GM21723 (cell line): ENCODE data around the gene CTSW.

Experiments
- ATAC-seq: cut with Tn5 transposase; IDR thresholded peaks from one replicate; pipeline ENCODE4 v1.9.1; 2021; ENCODE audit warnings: mild to moderate bottlenecking, moderate library complexity; ENCODE audit not compliant: unreplicated experiment

The CTSW gene

DNA sequence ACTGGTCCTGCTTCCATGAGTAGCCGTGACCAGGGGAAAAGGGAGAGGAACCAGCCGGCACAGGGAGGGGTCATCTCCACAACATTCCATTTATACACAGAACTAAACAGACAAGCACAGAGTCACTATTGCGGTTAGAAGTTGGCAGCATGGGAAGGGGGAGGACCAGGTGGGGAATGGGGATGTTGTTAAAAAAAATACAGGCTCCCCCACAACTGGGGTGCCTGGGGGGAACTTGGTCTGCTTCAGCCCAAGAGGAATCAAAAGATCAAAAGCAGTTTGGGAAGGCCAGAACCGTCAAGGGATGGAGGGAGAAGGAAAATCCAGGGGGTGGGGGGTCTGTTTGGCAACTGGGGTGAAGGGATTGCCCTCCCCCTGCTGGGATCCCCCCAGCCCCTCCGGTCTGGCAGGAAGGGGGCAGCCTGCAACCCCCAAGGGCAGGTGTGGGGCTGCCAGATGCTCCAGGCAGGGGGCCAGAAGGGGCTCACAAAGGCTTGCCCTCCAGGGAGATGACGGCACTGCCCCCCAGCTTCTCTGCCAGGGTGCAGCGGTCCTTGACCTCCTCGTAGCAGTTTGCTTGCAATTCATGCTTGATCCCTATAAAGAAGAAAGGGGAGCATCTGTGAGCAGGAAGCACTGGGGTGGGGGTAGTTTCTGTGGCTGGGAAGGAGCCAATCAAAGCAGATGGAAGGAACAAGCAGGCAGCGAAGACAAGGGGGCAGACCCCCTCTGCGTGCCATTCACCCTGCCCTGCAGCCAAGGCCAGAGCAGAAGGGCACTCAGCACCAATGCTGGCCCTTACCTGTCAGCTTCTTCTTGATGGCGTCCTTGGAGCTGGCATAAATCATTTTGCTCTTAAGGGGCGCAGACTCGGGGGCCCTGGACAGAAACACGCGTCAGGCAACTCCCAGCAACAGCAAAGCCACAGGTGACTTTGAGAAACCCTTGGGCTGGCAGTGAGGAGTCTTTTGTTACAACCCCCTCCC is 24.5 kb upstream of the CTSW start:
- no peak for ATAC-seq

DNA sequence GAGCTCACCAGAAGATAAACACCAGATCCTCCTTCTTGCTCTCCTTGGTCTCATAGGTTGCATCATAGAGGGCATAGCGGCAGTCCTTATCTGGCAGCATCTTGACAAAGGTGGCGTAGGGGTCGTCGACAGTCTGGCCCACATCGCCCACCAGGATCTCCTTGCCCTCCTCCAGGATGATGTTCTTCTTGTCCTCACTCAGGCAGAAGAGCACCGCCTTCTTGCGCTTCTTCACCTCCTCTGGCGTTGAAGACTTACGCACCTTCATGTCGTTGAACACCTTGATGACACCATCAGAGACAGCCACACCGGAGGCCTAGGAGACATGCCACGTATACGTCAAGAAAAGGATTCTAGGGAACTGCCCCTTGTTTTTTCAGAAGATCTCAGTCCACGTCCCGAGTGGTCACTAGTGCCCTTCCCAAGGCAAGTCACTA is 23.7 kb upstream of the CTSW start:
- ATAC-seq, result no peak

DNA sequence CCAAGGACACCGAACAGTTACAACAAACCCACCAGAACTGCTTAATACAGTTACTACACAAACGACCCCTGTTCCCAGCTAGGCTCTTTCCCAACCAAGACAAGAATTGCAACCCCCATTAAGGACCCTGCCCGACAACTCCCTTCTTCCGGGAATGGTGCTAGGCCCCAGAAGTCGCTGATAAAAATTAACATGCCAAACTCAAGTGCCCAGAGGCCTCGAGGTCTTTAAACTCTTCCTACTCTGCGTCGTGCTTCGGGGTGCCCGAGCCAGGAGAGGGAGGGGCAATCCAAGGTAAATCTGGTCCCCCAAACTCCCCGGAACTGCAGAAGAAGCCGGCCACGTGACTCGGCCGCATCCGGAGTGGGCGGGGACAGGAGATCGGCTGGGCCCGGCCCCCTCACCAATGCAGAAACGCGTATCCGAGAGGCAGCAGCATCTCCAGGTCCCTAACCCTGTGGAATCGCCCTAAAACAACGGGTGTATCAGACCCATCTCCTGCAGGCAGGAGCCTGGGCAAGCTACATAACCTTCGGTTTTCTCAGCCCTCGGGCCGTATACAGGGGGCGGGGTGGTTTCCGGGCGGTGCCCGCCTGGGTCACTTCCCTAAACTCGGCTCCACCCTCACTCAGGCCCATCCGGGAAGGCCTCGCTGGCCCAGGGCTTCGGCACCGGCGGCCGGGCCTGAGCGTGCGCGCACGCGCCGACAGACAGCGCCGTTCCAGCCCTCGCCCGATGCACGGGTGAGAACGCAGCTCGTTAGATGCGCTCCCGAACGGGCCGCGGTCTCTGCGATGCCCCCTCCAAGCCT is 22.7 kb upstream of the CTSW start:
- ATAC-seq, result peak; percentile 34

DNA sequence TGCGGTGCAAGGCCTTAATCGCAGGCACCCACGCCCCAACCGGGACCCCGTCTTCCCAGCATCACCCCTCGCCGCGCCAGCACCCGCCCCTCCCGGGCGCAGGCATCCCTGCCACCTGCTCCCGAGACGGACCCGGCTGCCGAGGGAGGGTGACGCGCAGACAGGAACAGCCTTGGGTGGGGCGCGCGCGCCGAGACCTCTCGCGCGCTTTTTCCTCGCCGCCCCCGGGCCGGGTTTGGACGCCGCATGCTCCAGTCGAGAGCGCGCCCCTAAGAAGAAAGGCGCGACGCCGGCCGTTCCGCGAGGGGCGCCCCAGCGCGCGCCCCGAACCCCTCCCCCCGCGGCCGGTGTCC is 22.2 kb upstream of the CTSW start:
- no peak for ATAC-seq

DNA sequence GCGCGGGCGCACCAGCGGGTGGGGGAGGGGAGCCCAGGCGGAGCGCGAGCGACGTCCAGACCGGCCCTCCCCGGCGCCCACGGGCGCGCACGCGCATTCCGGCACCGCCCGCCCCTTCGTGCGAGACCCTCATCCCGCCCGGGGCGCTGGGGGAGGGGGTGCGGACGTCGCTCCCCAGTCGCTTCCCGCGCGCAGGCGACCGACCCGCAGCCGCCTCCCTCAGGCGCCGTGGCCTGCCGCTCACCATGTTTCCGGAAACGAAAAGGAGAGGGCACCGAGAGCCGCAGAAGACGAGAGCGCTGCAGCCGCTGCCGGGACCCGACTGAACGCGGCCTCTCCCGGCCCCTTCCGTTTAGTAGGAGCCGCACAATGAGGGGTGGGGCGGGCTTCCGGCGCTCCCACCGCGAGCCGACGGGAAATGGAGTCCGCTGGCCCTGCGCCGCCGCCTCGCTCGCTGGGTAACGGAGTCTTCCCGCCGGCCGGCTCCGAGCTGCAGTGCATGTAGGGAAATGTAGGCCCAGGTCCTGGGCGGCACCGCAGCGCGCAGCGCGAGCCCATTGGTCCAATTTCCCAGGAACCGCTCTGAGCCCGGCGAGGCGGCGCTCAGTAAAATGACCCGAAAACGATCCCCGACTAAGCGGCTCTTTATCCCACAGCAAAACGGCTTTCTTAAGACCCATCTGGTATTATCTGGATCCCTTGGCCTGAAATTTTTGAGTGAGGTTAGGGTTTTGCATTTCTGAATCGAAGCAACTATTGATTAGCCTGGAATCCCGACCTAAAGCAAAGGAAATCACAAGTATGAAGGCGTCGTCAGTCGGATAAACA is 21.6 kb upstream of the CTSW start, which contains the start of gene CFL1:
CFL1 (minus strand) TSS at position 328 of the 828 bp plus-strand sequence; CDS start at position 247, 81 bp downstream.
- ATAC-seq, result peak; percentile 47

DNA sequence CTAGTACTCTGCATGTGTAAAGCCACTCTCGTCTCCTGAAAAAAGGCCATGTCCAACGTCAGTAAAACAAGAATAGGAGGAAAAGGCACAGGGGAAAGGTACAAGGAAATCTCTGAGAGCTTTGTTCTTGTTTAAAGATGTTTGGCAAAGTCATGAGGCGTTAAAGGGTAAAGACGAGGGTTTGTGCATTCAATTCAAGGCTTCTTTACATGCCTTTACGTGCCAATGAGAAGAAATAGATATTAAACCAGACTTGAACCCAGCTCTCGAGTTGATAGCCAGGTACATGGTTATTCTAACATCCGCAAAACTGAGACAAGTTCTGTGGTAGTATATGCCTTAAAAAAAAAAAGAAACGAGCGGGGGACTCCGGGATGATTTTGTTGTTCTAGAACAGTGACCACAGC is 21.0 kb upstream of the CTSW start:
- ATAC-seq, result no peak

DNA sequence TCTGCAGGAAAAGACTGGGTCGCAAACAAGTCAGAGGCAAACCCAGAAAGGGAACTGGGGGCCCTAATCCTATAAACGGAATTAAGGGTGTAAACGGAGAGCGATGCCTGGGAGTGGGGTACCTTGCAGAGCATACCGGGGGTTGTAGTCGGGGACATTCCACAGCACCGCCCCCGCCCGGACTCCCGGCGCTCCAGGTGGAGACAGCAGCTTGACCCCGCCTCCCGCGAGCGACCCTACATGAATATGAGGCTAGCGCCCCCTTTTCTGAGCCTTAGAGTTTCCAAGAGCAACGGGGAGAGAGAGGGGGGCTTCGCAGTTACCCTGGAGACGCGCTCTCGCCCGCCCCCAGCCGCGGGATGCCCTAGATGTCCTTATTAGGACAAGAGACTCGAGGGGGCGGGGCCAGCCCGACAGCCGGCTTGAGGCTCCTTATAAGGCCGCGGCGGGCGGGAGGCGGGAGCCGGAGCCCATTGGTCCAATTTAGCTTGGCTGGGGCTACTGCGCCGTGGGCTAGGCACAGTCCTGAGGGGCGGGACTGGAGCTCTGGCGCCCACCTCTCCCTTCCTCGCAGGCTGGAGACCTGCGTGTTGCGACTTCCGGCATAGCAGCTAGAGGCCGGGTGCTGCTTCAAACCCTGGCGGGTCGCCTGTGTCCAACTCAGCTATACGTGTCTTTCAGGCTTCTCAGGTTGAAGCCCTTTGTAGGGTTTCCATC is 20.4 kb upstream of the CTSW start:
- peak; percentile 55 for ATAC-seq

DNA sequence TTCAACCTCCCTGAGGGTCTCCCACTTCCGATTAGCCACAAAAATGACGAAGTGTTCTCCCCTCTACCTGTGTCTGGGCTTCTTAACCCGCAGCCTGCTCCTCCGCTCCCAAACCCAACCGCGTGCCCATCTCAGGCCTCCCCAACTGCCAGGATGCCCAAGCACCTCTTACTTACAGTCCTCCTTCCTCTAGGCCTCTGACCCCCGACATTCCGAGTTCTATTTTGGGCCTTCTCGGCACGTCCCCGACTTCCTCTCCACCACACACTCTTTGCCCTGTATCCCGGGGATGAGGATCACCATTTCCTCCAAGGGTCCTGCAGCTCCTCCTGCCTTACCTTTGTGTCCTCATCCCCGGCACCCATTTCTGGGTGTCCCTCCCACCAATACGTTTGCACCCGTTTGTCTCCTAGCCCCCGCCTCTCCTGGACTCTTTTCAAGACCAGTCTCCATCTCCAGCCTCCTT is 19.8 kb upstream of the CTSW start:
- ATAC-seq, result no peak

DNA sequence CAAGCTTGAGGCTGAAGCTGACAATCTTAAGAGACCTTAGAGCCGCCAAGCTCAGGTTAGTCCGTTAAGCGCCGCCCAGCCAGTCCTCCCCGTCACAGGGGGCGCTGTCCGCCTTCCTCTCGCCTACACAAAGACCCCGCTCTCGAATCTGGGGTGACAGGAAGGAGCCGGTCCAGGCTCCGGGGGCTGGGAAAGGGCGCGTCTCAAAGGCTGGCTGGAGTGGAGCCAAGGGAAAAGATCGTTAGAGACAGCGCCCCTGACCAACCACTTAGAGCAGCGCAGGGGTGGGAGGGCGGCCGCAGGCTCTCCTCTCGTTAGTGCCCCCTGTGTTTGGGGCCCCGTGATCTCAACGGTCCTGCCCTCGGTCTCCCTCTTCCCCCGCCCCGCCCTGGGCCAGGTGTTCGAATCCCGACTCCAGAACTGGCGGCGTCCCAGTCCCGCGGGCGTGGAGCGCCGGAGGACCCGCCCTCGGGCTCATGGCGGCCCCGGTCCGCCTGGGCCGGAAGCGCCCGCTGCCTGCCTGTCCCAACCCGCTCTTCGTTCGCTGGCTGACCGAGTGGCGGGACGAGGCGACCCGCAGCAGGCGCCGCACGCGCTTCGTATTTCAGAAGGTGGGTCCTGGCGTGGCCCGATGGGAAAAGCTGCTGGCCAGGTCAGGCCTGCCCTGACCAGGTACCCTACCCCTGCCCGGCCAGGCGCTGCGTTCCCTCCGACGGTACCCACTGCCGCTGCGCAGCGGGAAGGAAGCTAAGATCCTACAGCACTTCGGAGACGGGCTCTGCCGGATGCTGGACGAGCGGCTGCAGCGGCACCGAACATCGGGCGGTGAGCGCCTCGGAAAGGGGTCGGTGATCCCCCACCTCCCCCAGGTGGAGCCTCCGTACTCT is 19.1 kb upstream of the CTSW start, which contains the start of gene MUS81:
MUS81 (plus strand) TSS at position 156 of the 887 bp plus-strand sequence; CDS start at position 477, 321 bp downstream.
- ATAC-seq, result peak; percentile 42

DNA sequence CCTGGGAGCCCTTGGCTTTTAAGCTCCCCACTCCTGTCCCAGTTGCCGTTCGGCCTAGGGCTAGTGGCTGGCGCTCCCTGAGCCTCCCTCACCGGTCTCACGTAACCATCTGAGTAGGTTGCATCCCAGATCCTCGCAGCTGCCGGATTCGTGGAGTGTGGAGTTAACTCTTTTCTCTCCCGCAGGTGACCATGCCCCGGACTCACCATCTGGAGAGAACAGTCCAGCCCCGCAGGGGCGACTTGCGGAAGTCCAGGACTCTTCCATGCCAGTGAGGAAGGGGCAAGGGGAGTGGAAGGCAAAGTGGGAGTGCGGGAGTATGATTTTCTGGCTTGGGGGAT is 18.5 kb upstream of the CTSW start:
- no peak for ATAC-seq

DNA sequence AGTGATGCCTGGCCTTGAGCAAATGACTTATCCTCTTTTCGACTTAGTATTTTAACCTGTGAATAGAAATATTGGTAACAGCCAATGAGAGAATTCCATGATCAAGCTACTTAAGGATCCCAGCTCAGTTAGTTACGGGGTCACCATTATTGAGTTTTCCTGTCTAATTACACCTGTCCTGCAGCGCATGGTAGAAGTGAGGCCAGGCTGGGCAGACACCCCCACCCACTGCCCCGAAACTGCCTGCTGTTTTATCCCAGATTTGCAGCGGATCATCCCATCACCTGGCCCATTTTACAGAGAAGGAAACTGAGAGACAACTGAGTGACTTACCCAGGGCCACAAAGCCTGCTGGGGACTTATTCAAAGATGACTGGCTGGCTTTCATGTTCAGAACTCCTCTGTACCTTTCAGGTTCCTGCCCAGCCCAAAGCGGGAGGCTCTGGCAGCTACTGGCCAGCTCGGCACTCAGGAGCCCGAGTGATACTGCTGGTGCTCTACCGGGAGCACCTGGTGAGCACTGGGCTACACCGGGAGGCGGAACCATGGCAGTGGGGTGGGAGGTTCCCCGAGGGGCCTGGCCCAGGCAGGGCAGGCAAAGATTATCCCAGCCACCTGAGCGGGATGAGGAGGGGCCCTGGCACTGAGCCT is 18.0 kb upstream of the CTSW start:
- no peak for ATAC-seq

DNA sequence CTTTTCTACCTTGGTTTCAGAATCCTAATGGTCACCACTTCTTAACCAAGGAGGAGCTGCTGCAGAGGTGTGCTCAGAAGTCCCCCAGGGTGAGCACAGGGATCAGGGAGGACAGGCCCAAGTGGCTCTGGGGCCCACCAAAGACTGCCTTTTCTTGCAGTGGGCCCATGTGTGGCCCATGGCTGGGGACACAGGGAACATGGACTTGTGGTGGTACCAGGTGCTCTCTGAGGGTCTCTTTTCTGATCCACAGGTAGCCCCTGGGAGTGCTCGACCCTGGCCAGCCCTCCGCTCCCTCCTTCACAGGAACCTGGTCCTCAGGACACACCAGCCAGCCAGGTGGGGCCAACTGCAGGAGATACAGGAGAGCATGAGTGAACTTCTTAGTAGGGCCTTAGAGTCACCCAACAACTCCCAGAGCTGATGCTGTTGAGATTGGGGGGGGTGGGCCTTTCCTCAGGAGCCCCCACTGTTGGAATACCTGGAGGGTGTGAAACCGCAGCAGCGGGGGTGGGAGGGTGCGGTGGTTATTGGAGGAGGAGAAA is 17.4 kb upstream of the CTSW start:
- no peak for ATAC-seq

DNA sequence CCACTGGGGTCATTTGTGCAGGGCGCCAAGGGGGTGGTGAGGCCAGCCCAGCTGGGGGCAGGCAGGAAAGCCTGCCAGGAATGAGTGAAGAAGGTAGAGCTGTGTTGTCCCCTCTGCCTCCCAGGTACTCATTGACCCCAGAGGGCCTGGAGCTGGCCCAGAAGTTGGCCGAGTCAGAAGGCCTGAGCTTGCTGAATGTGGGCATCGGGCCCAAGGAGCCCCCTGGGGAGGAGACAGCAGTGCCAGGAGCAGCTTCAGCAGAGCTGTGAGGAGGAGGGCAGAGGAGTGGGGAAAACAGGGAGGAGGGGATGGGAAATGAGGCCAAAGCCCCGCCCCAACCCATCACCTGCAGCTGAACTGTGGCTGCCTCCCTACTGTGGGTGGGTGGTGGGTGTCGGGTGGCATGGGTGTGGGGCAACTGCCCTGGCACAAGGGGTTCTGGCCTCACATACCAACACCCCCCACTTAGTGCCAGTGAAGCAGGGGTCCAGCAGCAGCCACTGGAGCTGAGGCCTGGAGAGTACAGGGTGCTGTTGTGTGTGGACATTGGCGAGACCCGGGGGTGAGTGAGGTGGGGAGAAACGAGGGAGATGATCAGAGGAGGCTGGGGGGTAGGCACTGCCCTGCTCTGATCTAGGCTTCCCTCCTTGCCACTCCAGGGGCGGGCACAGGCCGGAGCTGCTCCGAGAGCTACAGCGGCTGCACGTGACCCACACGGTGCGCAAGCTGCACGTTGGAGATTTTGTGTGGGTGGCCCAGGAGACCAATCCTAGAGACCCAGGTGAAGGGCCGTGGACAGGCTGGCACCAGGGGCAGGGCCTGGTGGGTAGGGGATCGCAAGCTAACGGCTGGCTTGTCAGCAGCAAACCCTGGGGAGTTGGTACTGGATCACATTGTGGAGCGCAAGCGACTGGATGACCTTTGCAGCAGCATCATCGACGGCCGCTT is 16.4 kb upstream of the CTSW start:
- ATAC-seq, result no peak

DNA sequence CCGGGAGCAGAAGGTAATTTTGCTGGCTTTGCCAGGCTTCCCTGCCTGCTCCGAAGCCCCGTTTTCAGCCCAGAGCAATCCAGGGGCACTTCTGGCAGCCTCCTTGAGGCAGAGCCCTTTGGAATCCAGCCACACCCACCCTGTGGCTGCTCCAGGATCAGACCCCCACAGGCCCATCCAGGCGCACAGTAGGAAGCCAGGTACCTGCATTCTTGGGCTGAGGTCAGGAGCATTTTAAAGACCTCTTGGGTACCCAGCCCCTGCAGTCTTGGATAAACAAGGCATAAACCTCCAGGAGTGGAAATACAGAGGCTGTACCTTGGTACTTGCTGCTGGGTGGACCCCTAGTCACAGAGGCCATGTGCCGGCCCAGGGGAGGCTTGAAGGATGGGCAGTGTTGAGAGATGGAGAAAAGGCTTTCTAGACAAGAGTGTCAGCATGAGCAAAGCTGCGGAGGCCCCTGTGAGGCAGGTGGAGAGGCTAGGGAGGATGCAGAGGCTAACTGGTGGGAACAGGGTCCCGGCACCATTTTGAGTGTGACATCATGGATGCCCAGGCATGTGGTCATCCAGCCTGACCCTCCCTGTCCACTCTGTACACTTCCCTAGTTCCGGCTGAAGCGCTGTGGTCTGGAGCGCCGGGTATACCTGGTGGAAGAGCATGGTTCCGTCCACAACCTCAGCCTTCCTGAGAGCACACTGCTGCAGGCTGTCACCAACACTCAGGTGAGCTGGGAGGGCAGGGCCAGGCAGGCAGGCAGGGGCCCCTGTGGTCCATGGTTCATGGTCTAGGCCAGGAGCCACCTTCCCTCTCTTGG is 15.5 kb upstream of the CTSW start:
- ATAC-seq, result no peak

DNA sequence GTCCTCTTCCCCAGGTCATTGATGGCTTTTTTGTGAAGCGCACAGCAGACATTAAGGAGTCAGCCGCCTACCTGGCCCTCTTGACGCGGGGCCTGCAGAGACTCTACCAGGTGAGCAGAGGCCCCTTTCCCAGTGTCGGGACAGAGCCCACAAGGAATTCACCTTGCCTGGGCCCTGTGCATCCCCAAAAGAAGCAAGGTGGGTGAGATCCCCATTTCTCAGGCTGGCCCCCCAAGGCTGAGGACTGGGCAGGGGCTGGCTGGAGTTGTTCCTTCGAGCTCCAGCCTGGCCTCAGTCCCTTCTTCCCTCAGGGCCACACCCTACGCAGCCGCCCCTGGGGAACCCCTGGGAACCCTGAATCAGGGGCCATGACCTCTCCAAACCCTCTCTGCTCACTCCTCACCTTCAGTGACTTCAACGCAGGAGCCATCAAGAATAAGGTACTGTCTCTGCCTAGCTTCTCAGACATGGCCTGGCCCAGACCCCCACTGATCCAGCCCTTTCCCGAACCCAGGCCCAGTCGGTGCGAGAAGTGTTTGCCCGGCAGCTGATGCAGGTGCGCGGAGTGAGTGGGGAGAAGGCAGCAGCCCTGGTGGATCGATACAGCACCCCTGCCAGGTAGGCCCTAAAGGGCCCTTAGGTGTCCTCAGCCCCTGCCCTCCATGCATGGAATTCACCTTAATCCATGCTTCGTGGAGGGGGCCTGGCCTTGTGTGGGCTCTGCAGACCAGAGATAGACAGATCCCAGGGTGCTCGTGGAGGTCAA is 14.7 kb upstream of the CTSW start:
- ATAC-seq, result no peak
